GM12891 (cell line): ENCODE results near the gene TNFSF4.

Source experiments
- DNase-seq: peaks from one replicate; pipeline ENCODE4 v3.0.0; 2011; ENCODE audit warnings: low spot score; ENCODE audit not compliant: insufficient read length
- FAIRE-seq: peaks from 2 replicates; lab custom pipeline; 2011; peaks lifted over from hg19 to GRCh38; lab: Jason Lieb, UNC
- PAX5 ChIP-seq: IDR thresholded peaks from 2 replicates; pipeline ENCODE4 v1.6.1; 2011; ENCODE audit warnings: low read length, moderate library complexity, mild to moderate bottlenecking; ENCODE audit not compliant: insufficient read depth, severe bottlenecking
- POLR2A ChIP-seq: IDR thresholded peaks from 2 replicates; pipeline ENCODE4 v1.6.1; 2011; ENCODE audit warnings: low read depth, low read length, control low read depth
- POLR2AphosphoS5 ChIP-seq: IDR thresholded peaks from 2 replicates; pipeline ENCODE4 v1.6.1; 2011; ENCODE audit warnings: low read depth, low read length, control low read depth
- POU2F2 ChIP-seq: IDR thresholded peaks from 2 replicates; pipeline ENCODE4 v1.6.1; 2011; ENCODE audit warnings: low read depth, mild to moderate bottlenecking, control low read depth, low read length, moderate library complexity
- SPI1 ChIP-seq: IDR thresholded peaks from 2 replicates; pipeline ENCODE4 v1.6.1; 2011; ENCODE audit warnings: low read depth, low read length, control low read depth
- TAF1 ChIP-seq: IDR thresholded peaks from 2 replicates; pipeline ENCODE4 v1.6.1; 2011; ENCODE audit warnings: low read depth, low read length, control low read depth

The TNFSF4 gene

GRCh38 chr1:173212952-173213491 lies 5.9 kb upstream of the TNFSF4 start:
- TF ChIP-seq POLR2A (no peak), SPI1 (no peak), PAX5 (no peak), TAF1 (no peak), POLR2AphosphoS5 (no peak), POU2F2 (no peak)
- DNase-seq: no peak
- FAIRE-seq: peak; percentile 63

DNA sequence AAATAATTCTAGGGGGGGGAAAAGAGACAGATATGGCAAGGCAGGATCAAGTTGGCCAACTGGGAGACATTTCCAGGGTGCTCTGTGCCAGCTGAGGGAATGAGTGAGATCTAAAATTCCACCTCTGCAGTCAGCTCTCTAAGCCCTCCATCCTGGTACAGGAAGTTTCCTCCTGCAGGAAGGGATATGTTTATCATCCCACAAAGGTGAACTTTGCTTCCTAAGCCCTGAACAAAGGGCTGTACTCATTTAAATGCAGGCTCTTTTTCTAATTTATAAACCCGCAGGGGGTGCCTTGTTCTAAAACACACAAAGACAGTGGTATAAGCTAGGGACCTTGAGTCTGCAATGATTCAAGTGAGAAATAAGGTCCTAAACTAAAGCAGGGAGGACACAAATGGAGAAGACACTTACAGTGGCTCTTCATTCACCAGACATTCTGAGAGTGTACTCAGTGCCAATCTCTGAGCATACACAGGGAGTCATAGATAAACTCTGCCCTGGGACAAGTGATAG lies 3.6 kb upstream of the TNFSF4 start:
- no peak for FAIRE-seq
- DNase-seq: no peak
- TF ChIP-seq POU2F2 (no peak), SPI1 (no peak), POLR2A (no peak)

DNA sequence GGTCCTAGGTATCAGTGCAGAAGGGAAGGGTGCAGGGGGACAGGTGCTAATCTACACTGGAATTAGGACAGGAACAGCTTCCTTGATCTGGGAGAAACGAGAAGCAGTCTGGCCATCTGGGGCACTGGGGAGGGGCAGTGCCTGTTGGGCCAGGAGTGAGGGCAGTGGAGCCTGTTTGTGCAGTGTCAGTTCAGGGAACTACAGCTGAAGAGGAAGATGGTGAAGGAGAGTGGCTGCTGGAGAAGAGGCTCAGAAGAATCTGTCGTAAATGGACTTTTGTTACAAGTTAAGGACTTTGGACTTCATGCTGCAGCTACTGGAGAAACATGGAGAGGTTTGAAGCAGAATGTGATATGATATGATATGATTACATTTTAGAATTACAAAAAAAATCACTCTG lies 3.2 kb upstream of the TNFSF4 start:
- TF ChIP-seq SPI1: no peak
- TF ChIP-seq PAX5: no peak
- TF ChIP-seq POLR2A: no peak
- TF ChIP-seq TAF1: no peak
- TF ChIP-seq POLR2AphosphoS5: no peak
- DNase-seq (no peak), FAIRE-seq (no peak)

GRCh38 chr1:173208868-173209267 lies 1.7 kb upstream of the TNFSF4 start:
- FAIRE-seq: no peak

DNA sequence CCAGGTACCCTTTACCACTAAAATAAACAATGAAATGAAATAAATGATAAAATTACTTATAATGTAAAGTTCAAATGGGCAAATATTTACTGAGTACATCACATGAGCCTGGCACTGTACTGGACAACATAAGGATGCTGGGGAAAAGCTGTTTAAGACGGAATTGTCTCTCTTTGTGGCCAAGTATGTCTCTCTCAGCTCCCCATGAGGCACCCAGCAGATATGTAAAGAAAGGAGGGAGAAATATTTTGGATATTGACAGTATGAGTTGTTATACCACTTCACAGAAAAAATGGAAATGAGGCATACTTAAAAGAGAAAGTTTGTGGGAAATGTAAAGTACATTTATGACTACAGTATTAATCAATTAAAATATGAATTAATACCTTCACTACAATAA lies 1.0 kb upstream of the TNFSF4 start:
- DNase-seq: no peak
- TF ChIP-seq PAX5 (no peak), POU2F2 (no peak), TAF1 (no peak), SPI1 (no peak), POLR2AphosphoS5 (no peak), POLR2A (no peak)
- FAIRE-seq: no peak

More at GRCh38 chr1:173208868-173209267, 1.7 kb upstream of the TNFSF4 start:
- TF ChIP-seq TAF1 (no peak), SPI1 (no peak), POLR2A (no peak), POLR2AphosphoS5 (no peak), PAX5 (no peak), POU2F2 (no peak)
- DNase-seq: no peak

- DNase-seq (no peak), FAIRE-seq (peak; percentile 85)
- no peak for TF ChIP-seq POU2F2
- TF ChIP-seq PAX5: no peak
- TF ChIP-seq POLR2AphosphoS5: no peak
- TF ChIP-seq SPI1: no peak
- no peak for TF ChIP-seq POLR2A
- TF ChIP-seq TAF1: no peak
Observed at GRCh38 chr1:173205146-173206051, 1.7 kb downstream of the TNFSF4 start.

DNA sequence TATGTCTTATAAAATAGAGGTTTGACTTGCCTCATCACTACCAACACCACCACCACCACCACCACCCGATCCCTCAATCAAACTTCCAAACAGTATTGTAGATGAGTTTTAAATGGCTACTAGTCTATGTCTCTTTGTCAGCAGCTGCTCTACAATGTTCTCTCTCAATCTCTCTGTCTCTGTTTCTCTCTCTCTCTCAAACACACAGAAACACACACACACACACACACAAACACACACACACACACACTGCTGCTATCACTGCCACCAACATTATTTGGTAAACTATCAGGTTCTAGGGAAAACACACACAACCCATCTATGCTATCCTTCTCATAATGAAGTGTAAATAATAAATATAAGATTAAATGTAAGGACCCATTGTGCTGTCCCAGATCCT lies 2.4 kb downstream of the TNFSF4 start:
- TF ChIP-seq TAF1 (no peak), PAX5 (no peak), SPI1 (no peak), POLR2A (no peak)
- no peak for DNase-seq
- no peak for FAIRE-seq

DNA sequence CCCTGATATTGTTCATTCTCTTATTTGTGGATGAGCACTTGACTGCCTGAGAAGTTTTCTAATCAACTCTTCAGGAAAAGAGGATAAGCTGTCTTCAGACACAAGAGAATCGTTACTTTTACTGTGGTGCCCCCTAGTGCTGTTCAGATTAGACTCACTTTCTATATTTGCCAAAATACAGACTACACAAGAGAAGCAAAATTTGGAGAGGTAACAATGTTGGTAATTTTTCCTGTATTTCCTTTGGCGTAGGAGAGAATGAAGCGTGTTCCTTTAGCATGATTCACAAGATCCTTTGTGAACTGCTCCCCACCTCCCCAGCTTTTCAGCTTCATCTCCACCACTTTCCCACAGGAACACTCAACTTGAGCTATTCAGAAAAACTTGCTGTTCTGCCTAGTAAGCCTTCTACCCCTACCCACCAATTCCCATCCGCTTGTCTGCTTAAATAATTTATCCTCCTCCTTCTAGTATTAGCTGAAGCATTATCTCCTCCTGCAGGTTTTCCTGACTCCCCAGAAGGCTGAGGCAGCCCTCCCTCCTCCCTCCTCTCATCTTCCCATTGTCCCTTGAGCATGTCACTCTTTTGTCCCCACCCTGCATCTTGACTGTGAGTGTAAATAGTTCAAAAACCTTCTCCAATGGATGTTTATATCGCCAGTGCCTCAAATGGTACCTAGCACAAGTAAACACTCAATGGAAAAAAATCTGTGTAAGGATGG lies 4.5 kb downstream of the TNFSF4 start:
- no peak for TF ChIP-seq POLR2A
- TF ChIP-seq TAF1: no peak
- TF ChIP-seq POU2F2: no peak
- TF ChIP-seq SPI1: no peak
- TF ChIP-seq PAX5: no peak
- no peak for TF ChIP-seq POLR2AphosphoS5
- peak; percentile 57 for FAIRE-seq
- no peak for DNase-seq

- no peak for DNase-seq
- TF ChIP-seq TAF1: no peak
- peak; percentile 52 for TF ChIP-seq SPI1
- TF ChIP-seq POLR2AphosphoS5: no peak
- FAIRE-seq: no peak
Observed at GRCh38 chr1:173201969-173202368, 5.2 kb downstream of the TNFSF4 start.

DNA sequence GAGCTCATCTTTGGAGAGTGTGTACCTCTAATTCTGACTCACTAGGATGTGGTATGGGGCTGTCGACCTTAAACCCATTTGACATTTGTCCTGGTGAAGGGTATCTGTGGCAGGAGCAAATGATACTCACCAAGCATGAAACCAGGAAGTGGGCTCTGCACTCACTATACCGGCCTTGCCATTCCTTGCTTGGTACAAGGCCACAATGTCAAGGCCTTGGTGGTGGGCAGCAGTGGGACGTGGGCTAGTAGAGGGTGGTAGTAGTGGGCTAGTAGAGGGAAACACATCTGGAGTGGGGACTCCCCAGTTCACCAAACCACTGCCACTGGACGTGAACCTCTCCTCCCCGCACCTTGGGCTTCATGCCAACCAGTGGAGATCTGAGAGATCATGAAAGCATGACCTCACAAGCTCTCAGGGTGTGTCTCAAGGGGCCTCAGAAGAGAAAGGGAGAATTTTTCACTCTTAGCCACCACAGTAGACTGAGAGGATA lies 11.5 kb downstream of the TNFSF4 start:
- no peak for DNase-seq
- TF ChIP-seq POLR2AphosphoS5 (no peak), SPI1 (peak; percentile 47)
- peak; percentile 85 for FAIRE-seq
